Measurements from ENCODE around the gene YWHAQ.

YWHAQ gene

GRCh38 chr2:9547262-9547991 lies 83.4 kb downstream of the YWHAQ start:
- DNase-seq, result no peak

- no peak for DNase-seq
These were observed 85.3 kb downstream of the YWHAQ start for GRCh38 chr2:9545502-9545901.

- no peak for DNase-seq
These were observed 87.2 kb downstream of the YWHAQ start for GRCh38 chr2:9543557-9543956.

- no peak for DNase-seq
These were observed 91.3 kb downstream of the YWHAQ start for GRCh38 chr2:9539531-9539930.

GRCh38 chr2:9538000-9538507 lies 92.7 kb downstream of the YWHAQ start:
- DNase-seq, result no peak

GRCh38 chr2:9536504-9536903 lies 94.3 kb downstream of the YWHAQ start:
- DNase-seq, result no peak

- no peak for DNase-seq
These were observed 95.6 kb downstream of the YWHAQ start for GRCh38 chr2:9535177-9535576.
